ENCODE results near the gene TRAF2. TPM values are rescaled to one million over a fixed set of nuclear protein-coding genes. Genes with fewer than 3 reads are reported as not detected.
A peak's percentile ranks its signal among the peaks of the same experiment; 100 is the strongest.

The TRAF2 gene
- total RNA-seq, 1 experiment from 2014 or later: 29.2 TPM

GRCh38 chr9:136886610-136887597 is 588 bp downstream of the TRAF2 start:
- Histone ChIP-seq H3K9me3 (ENCODE audit: low read depth, low read length, poor library complexity, severe bottlenecking) (no peaks in the 10 kb centered on the region), H3K4me3 (ENCODE audit: low read depth, low read length, poor library complexity, severe bottlenecking) (peak overlapping the region; percentile 89), H3K36me3 (ENCODE audit: insufficient read depth, low read length, poor library complexity, severe bottlenecking) (no peaks in the 10 kb centered on the region), H3K27me3 (replicated peaks; ENCODE audit: insufficient read depth, low read depth, low read length, poor library complexity) (no peaks in the 10 kb centered on the region), H3K27ac (ENCODE audit: low read depth, low read length, poor library complexity, severe bottlenecking) (peak overlapping the region; percentile 91), H3K4me1 (ENCODE audit: insufficient read depth, low read length, poor library complexity, severe bottlenecking) (no peaks in the 10 kb centered on the region)
- no TSS peak for BruUV-seq (replicated peaks)
- ChIA-PET CTCF (interaction anchor here (0.6 to 1.2 kb wide), 2 partner anchors 28 to 143 kb away, joined by 4 read pairs; no protein-coding TSS in a partner anchor), POLR2A (ENCODE audit: low non-redundant PET) (interaction anchor here (0.7 kb wide), 1 partner anchor 109 kb away, joined by 7 read pairs; no protein-coding TSS in a partner anchor)
- intact Hi-C loops (cut with micrococcal nuclease; ENCODE audit: unreplicated experiment): no loop called here
- peak; percentile 29 for DNase-seq (ENCODE audit: low spot score)
- TF ChIP-seq, protein P1, sequence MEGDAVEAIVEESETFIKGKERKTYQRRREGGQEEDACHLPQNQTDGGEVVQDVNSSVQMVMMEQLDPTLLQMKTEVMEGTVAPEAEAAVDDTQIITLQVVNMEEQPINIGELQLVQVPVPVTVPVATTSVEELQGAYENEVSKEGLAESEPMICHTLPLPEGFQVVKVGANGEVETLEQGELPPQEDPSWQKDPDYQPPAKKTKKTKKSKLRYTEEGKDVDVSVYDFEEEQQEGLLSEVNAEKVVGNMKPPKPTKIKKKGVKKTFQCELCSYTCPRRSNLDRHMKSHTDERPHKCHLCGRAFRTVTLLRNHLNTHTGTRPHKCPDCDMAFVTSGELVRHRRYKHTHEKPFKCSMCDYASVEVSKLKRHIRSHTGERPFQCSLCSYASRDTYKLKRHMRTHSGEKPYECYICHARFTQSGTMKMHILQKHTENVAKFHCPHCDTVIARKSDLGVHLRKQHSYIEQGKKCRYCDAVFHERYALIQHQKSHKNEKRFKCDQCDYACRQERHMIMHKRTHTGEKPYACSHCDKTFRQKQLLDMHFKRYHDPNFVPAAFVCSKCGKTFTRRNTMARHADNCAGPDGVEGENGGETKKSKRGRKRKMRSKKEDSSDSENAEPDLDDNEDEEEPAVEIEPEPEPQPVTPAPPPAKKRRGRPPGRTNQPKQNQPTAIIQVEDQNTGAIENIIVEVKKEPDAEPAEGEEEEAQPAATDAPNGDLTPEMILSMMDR (conservative IDR thresholded peaks at IDR 0.05; ENCODE audit: low read depth, low read length): no peak
- no peak for TF ChIP-seq EZH2 (IDR thresholded peaks at IDR 0.05; ENCODE audit: borderline replicate concordance, low read depth, low read length, poor library complexity, severe bottlenecking)

DNA sequence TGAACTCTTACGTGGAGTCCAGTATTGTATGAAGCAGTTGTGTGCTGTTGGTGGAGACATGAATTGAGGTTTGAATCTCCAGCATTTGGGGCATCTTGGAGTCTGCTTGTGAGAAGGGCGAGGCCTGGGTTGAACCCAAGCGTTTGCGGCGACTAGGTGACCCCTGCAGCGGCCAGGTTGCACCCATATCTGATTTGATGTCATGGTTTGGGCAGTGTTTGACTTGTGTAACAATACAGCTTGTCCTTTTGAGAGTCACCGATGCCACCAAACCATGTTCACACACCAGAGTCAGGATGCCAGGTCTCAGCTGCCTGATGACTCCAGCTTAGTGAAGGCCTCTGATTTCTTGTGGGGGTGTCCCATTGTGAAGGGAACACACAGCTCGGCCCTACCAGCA is 2.1 kb downstream of the TRAF2 start:
- ChIA-PET POLR2A (ENCODE audit: low non-redundant PET) (no interaction called here), CTCF (no interaction called here)
- no peak for DNase-seq (ENCODE audit: low spot score)
- TF ChIP-seq EZH2 (IDR thresholded peaks at IDR 0.05; ENCODE audit: borderline replicate concordance, low read depth, low read length, poor library complexity, severe bottlenecking): no peak
- TF ChIP-seq, protein P1 (conservative IDR thresholded peaks at IDR 0.05; ENCODE audit: low read depth, low read length): no peak
- no peak overlapping the region for H3K27ac ChIP-seq (ENCODE audit: low read depth, low read length, poor library complexity, severe bottlenecking)
- H3K4me1 ChIP-seq (ENCODE audit: insufficient read depth, low read length, poor library complexity, severe bottlenecking): no peaks in the 10 kb centered on the region
- H3K36me3 ChIP-seq (ENCODE audit: insufficient read depth, low read length, poor library complexity, severe bottlenecking): no peaks in the 10 kb centered on the region
- intact Hi-C loops (cut with micrococcal nuclease; ENCODE audit: unreplicated experiment): no loop called here
- no TSS peak for BruUV-seq (replicated peaks)
- H3K9me3 ChIP-seq (ENCODE audit: low read depth, low read length, poor library complexity, severe bottlenecking): no peaks in the 10 kb centered on the region
- no peak overlapping the region for H3K4me3 ChIP-seq (ENCODE audit: low read depth, low read length, poor library complexity, severe bottlenecking)
- no peaks in the 10 kb centered on the region for H3K27me3 ChIP-seq (replicated peaks; ENCODE audit: insufficient read depth, low read depth, low read length, poor library complexity)

DNA sequence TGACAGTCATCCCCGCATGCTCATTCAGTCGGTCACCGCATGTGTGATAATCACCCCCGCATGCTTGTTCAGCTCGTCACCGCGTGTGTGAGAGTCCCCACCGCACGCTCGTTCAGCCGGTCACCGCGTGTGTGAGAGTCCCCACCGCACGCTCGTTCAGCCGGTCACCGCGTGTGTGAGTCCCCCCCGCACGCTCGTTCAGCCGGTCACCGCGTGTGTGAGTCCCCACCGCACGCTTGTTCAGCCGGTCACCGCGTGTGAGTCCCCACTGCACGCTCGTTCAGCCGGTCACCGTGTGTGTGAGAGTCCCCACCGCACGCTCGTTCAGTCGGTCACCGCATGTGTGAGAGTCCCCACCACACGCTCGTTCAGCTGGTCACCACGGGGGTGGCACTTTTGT is 3.5 kb downstream of the TRAF2 start:
- DNase-seq (ENCODE audit: low spot score): no peak

More for the DNA sequence above, 3.5 kb downstream of the TRAF2 start:
- no peaks in the 10 kb centered on the region for H3K4me1 ChIP-seq (ENCODE audit: insufficient read depth, low read length, poor library complexity, severe bottlenecking)
- ChIA-PET POLR2A (ENCODE audit: low non-redundant PET) (no interaction called here), CTCF (no interaction called here)
- no peak overlapping the region for H3K4me3 ChIP-seq (ENCODE audit: low read depth, low read length, poor library complexity, severe bottlenecking)
- no TSS peak for BruUV-seq (replicated peaks)
- H3K27ac ChIP-seq (ENCODE audit: low read depth, low read length, poor library complexity, severe bottlenecking): no peak overlapping the region
- H3K36me3 ChIP-seq (ENCODE audit: insufficient read depth, low read length, poor library complexity, severe bottlenecking): no peaks in the 10 kb centered on the region
- intact Hi-C loops (cut with micrococcal nuclease; ENCODE audit: unreplicated experiment): no loop called here
- no peaks in the 10 kb centered on the region for H3K9me3 ChIP-seq (ENCODE audit: low read depth, low read length, poor library complexity, severe bottlenecking)
- H3K27me3 ChIP-seq (replicated peaks; ENCODE audit: insufficient read depth, low read depth, low read length, poor library complexity): no peaks in the 10 kb centered on the region
- TF ChIP-seq, protein P1 (conservative IDR thresholded peaks at IDR 0.05; ENCODE audit: low read depth, low read length): no peak
- TF ChIP-seq EZH2 (IDR thresholded peaks at IDR 0.05; ENCODE audit: borderline replicate concordance, low read depth, low read length, poor library complexity, severe bottlenecking): no peak
